ENCODE data around the gene ATP2B1. TPM values are rescaled to one million over a fixed set of nuclear protein-coding genes. Genes with fewer than 3 reads are reported as not detected.

Gene ATP2B1
- total and polyA plus RNA-seq, 2 donors (not counting 1 experiment from before 2014, with no cell fraction given), result 26.1 to 238 TPM

- POLR2A ChIA-PET, result no interaction called here
- H3K4me1 Mint-ChIP-seq, result peaks cover 20% of the 10 kb centered on the region
Observed at GRCh38 chr12:89745286-89745685, 36.6 kb upstream of the ATP2B1 start.

More at GRCh38 chr12:89745286-89745685, 36.6 kb upstream of the ATP2B1 start:
- H3K4me1 ChIP-seq (ENCODE audit: control insufficient read depth in 2 of 2, insufficient read depth in 2 of 2, low read length in 2 of 2), result peaks cover 12 to 14% of the 10 kb centered on the region in 2 donors
- H3K27ac ChIP-seq (ENCODE audit: low read length in 2 of 2), result no peak overlapping the region
- no peak overlapping the region for H2AFZ ChIP-seq (ENCODE audit: insufficient read depth, low read depth, low read length, poor library complexity, severe bottlenecking)
- no peak overlapping the region for H3K4me3 Mint-ChIP-seq
- H3K27me3 Mint-ChIP-seq, result no peaks in the 10 kb centered on the region
- ATAC-seq (ENCODE audit: low read depth), result no peak
- WGBS (ENCODE audit: insufficient coverage), result 70% methylated on average over 2 of the region's 2 CpGs
- H3K4me2 ChIP-seq (replicated peaks; ENCODE audit: low read depth, low read length, poor library complexity, severe bottlenecking), result no peak overlapping the region
- H3K4me3 ChIP-seq (ENCODE audit: control extremely low read depth in 1 of 5, extremely low read depth in 1 of 5, insufficient read depth in 1 of 5, low read depth in 2 of 5, low read length in 4 of 5), result no peak overlapping the region
- H3K9ac ChIP-seq (ENCODE audit: low read length), result no peak overlapping the region
- H3K79me2 ChIP-seq (ENCODE audit: control insufficient read depth, insufficient read depth, low read length), result no peaks in the 10 kb centered on the region
- TF ChIP-seq CTCF (IDR thresholded peaks at IDR 0.05) (no peak), EZH2 (IDR thresholded peaks at IDR 0.05; ENCODE audit: borderline replicate concordance, insufficient read depth, low read depth, low read length, poor library complexity, severe bottlenecking) (no peak)
- peaks cover 4% of the 10 kb centered on the region for H3K9me3 Mint-ChIP-seq (ENCODE audit: insufficient read depth)
- peaks cover 2 to 10% (median 5%) of the 10 kb centered on the region in 3 donors for H3K9me3 ChIP-seq (ENCODE audit: control extremely low read depth in 1 of 3, control insufficient read depth in 2 of 3, insufficient read depth in 1 of 3, low read length in 2 of 3)
- intact Hi-C loops (cut with micrococcal nuclease), result no loop called here
- no peak overlapping the region for H3K27ac Mint-ChIP-seq
- H4K20me1 ChIP-seq (ENCODE audit: control insufficient read depth, insufficient read depth, low read length, poor library complexity, severe bottlenecking), result no peaks in the 10 kb centered on the region
- no peaks in the 10 kb centered on the region for H3K36me3 ChIP-seq (replicated peaks in 1 of 2; ENCODE audit: control extremely low read depth in 1 of 2, control insufficient read depth in 1 of 2, extremely low read depth in 1 of 2, insufficient read depth in 2 of 2, low read length in 1 of 2)
- CTCF ChIA-PET, result no interaction called here
- DNase-seq, result no peak
- H3K27me3 ChIP-seq (replicated peaks in 1 of 4; ENCODE audit: control extremely low read depth in 1 of 4, control insufficient read depth in 3 of 4, insufficient read depth in 4 of 4, low read length in 3 of 4), result no peaks in the 10 kb centered on the region
